Breast epithelium (tissue), 3 donors: ENCODE data around the gene SLC2A3.

ENCODE experiments used
- POLR2A ChIP-seq: fragments of 450-650 bp; IDR thresholded peaks from one replicate; pipeline ENCODE4 v1.6.1; 2016; ENCODE audit warnings: antibody characterized with exemption, mild to moderate bottlenecking, moderate library complexity
- POLR2AphosphoS5 ChIP-seq, 3 donors: sonication (generic); formaldehyde crosslinking; IDR thresholded peaks; one replicate each; pipeline ENCODE4 v1.6.1; 2017; ENCODE audit warnings: antibody characterized with exemption in 3 of 3
- TF ChIP-seq, protein P1 (sequence below), 3 donors: fragments of 450-650 bp; IDR thresholded peaks; one replicate each; pipeline ENCODE4 v1.5.1; 2016 to 2017; ENCODE audit warnings: antibody characterized with exemption in 3 of 3, mild to moderate bottlenecking in 3 of 3, moderate library complexity in 3 of 3

DNA sequence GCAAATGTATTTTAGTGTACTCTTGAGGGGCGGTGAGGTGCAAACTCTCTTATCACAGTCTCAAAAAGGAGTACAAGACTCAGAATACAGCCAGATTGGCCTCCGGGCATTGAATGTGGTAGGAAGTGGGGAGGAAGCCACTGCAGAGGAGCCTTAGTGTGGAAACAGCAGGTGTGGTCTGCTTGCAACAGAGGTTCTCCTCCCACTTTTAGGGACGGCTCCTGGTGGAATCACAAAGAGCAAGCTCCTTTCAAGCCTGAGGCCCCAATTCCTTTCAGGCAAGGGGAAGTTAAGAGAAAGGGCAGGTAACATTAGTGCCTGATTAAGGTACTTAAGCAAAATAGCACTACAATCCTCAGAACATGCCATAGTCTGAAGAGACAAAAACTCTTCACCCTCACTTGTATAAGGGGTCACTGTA lies 23.7 kb upstream of the SLC2A3 start:
- TF ChIP-seq, protein P1, sequence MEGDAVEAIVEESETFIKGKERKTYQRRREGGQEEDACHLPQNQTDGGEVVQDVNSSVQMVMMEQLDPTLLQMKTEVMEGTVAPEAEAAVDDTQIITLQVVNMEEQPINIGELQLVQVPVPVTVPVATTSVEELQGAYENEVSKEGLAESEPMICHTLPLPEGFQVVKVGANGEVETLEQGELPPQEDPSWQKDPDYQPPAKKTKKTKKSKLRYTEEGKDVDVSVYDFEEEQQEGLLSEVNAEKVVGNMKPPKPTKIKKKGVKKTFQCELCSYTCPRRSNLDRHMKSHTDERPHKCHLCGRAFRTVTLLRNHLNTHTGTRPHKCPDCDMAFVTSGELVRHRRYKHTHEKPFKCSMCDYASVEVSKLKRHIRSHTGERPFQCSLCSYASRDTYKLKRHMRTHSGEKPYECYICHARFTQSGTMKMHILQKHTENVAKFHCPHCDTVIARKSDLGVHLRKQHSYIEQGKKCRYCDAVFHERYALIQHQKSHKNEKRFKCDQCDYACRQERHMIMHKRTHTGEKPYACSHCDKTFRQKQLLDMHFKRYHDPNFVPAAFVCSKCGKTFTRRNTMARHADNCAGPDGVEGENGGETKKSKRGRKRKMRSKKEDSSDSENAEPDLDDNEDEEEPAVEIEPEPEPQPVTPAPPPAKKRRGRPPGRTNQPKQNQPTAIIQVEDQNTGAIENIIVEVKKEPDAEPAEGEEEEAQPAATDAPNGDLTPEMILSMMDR (IDR thresholded peaks at IDR 0.05), result no peak
- no peak for TF ChIP-seq POLR2A
- TF ChIP-seq POLR2AphosphoS5 (IDR thresholded peaks at IDR 0.05), result no peak
